PC-9 (cell line): ENCODE measurements around the gene APOBEC3B. TPM values are rescaled to one million over a fixed set of nuclear protein-coding genes. Genes with fewer than 3 reads are reported as not detected.
"Not testable (repeated sequence)": the region's sequence is repeated elsewhere in the genome, so short reads cannot be mapped to it uniquely, and the experiment has no call there.

Experiments
- BruUV-seq: library from RNA; stranded (reverse); fragments of 400-500 nt; replicated peaks from 2 replicates; lab custom pipeline; 2021; lab: Mats Ljungman, UMichigan
- CTCF ChIA-PET: fragments of 300-600 bp; sonication (Branson Sonifier 250); formaldehyde crosslinking; loops from one replicate; lab custom pipeline; 2022; ENCODE audit warnings: antibody characterized with exemption; lab: Charles Lee
- POLR2A ChIA-PET: fragments of 300-600 bp; sonication (Branson Sonifier 250); formaldehyde crosslinking; loops from one replicate; lab custom pipeline; 2022; ENCODE audit warnings: antibody characterized with exemption; ENCODE audit not compliant: unreplicated experiment; lab: Charles Lee
- DNase-seq, 2 experiments: peaks; one replicate each; pipeline versions ENCODE4 v3.0.0 to v3.0.0-alpha.2; 2015 to 2022; ENCODE audit warnings: mixed read lengths in 1 of 2
- H2AFZ ChIP-seq: fragments of 200-600 bp; sonication (generic); 2 replicates; pipeline ENCODE4 v1.8.1; 2017; ENCODE audit warnings: antibody characterized with exemption
- H3F3A ChIP-seq: fragments of 200-600 bp; sonication (generic); 2 replicates; pipeline ENCODE4 v1.8.1; 2017; ENCODE audit warnings: antibody characterized with exemption, mild to moderate bottlenecking, low read depth; ENCODE audit not compliant: insufficient read depth
- H3K27ac ChIP-seq: fragments of 200-600 bp; sonication (generic); 2 replicates; pipeline ENCODE4 v1.6.1; 2016; ENCODE audit warnings: mixed run types
- H3K27me3 ChIP-seq: fragments of 200-600 bp; sonication (generic); 2 replicates; pipeline ENCODE4 v1.6.1; 2016; ENCODE audit warnings: low read depth, mixed run types; ENCODE audit not compliant: insufficient read depth
- H3K36me3 ChIP-seq: fragments of 200-600 bp; sonication (generic); 2 replicates; pipeline ENCODE4 v1.6.1; 2016; ENCODE audit warnings: low read depth, mixed run types
- H3K4me1 ChIP-seq: fragments of 200-600 bp; sonication (generic); replicated peaks from 2 replicates; pipeline ENCODE4 v1.6.1; 2016; ENCODE audit warnings: mixed run types; ENCODE audit not compliant: insufficient read depth
- H3K4me2 ChIP-seq: fragments of 200-600 bp; sonication (generic); 2 replicates; pipeline ENCODE4 v1.6.1; 2017; ENCODE audit warnings: mixed run types
- H3K4me3 ChIP-seq: fragments of 200-600 bp; sonication (generic); 2 replicates; pipeline ENCODE4 v1.6.1; 2016; ENCODE audit warnings: mixed run types
- H3K79me2 ChIP-seq: fragments of 200-600 bp; sonication (generic); 2 replicates; pipeline ENCODE4 v1.6.1; 2017; ENCODE audit warnings: low read depth, mixed run types
- H3K9me2 ChIP-seq: fragments of 200-600 bp; sonication (generic); 2 replicates; pipeline ENCODE4 v1.8.1; 2017; ENCODE audit warnings: mild to moderate bottlenecking; ENCODE audit not compliant: insufficient read depth
- H3K9me3 ChIP-seq: fragments of 200-600 bp; sonication (generic); 2 replicates; pipeline ENCODE4 v1.8.1; 2016; ENCODE audit warnings: low read depth; ENCODE audit not compliant: insufficient read depth
- H4K20me1 ChIP-seq: fragments of 200-600 bp; sonication (generic); 2 replicates; pipeline ENCODE4 v1.8.1; 2017; ENCODE audit not compliant: insufficient read depth
- CTCF ChIP-seq: fragments of 200-600 bp; sonication (generic); conservative IDR thresholded peaks from 2 replicates; pipeline ENCODE4 v1.6.1; 2017; ENCODE audit warnings: mixed run types, antibody characterized with exemption, mild to moderate bottlenecking, moderate library complexity
- EZH2 ChIP-seq: fragments of 200-600 bp; sonication (generic); IDR thresholded peaks from 2 replicates; pipeline ENCODE4 v1.8.0; 2017; ENCODE audit warnings: antibody characterized with exemption, low read depth
- intact Hi-C: fragments of 100-400 bp; cut with micrococcal nuclease; formaldehyde crosslinking; loops from one replicate; pipeline ENCODE4 v1.10.0; 2022; ENCODE audit not compliant: unreplicated experiment
- total RNA-seq: library from RNA; stranded (reverse); gene quantifications from 2 replicates; pipeline ENCODE4 v1.2.3, GENCODE V29; 2021

Gene APOBEC3B
- total RNA-seq, 1 experiment from 2014 or later, result 66.5 TPM

GRCh38 chr22:39016592-39016991 lies 34.4 kb downstream of the APOBEC3B start:
- ChIA-PET POLR2A (no interaction called here), CTCF (no interaction called here)
- H3K27ac ChIP-seq, result no peak overlapping the region
- peaks cover 24% of the 10 kb centered on the region for H3K36me3 ChIP-seq
- no peaks in the 10 kb centered on the region for H3K27me3 ChIP-seq
- H4K20me1 ChIP-seq, result no peaks in the 10 kb centered on the region
- peak overlapping the region; percentile 74 for H3K4me2 ChIP-seq
- H3K4me3 ChIP-seq, result peak overlapping the region; percentile 19; the same call in 1 of the 2 replicates
- peaks cover 19% of the 10 kb centered on the region; the same call in 1 of the 2 replicates for H3F3A ChIP-seq
- BruUV-seq, result no TSS peak
- TF ChIP-seq EZH2 (no peak), CTCF (no peak)
- intact Hi-C loops, result no loop called here
- no peaks in the 10 kb centered on the region for H3K9me3 ChIP-seq
- no peaks in the 10 kb centered on the region for H3K9me2 ChIP-seq
- H3K4me1 ChIP-seq, result peaks cover 27% of the 10 kb centered on the region
- H3K79me2 ChIP-seq, result peaks cover 31% of the 10 kb centered on the region
- H2AFZ ChIP-seq, result no peak overlapping the region
- DNase-seq, result no peak

GRCh38 chr22:39017596-39018365 lies 35.6 kb downstream of the APOBEC3B start:
- peaks cover 25% of the 10 kb centered on the region; the same call in 1 of the 2 replicates for H3F3A ChIP-seq
- H4K20me1 ChIP-seq, result no peaks in the 10 kb centered on the region
- intact Hi-C loops, result no loop called here
- no peak overlapping the region for H3K27ac ChIP-seq
- no peaks in the 10 kb centered on the region for H3K9me3 ChIP-seq
- H3K36me3 ChIP-seq, result peaks cover 24% of the 10 kb centered on the region
- BruUV-seq, result no TSS peak
- no peak for DNase-seq
- H3K4me1 ChIP-seq, result peaks cover 27% of the 10 kb centered on the region
- no peaks in the 10 kb centered on the region for H3K9me2 ChIP-seq
- H3K79me2 ChIP-seq, result peaks cover 31% of the 10 kb centered on the region
- H3K4me2 ChIP-seq, result peak overlapping the region; percentile 74; the same call in 1 of the 2 replicates
- H2AFZ ChIP-seq, result no peak overlapping the region
- no peaks in the 10 kb centered on the region for H3K27me3 ChIP-seq
- TF ChIP-seq CTCF (no peak), EZH2 (no peak)
- ChIA-PET POLR2A (no interaction called here), CTCF (interaction anchor here (0.6 kb wide), 1 partner anchor 239 kb away, joined by 4 read pairs; no protein-coding TSS in a partner anchor)
- H3K4me3 ChIP-seq, result no peak overlapping the region

GRCh38 chr22:39020021-39020651 lies 38.0 kb downstream of the APOBEC3B start:
- H3K27ac ChIP-seq, H3K4me2 ChIP-seq, H2AFZ ChIP-seq, H3K27me3 ChIP-seq, H3K9me2 ChIP-seq, POLR2A ChIA-PET, H4K20me1 ChIP-seq, H3K4me3 ChIP-seq, DNase-seq, BruUV-seq, H3K9me3 ChIP-seq: not testable (repeated sequence)
- peaks cover 24% of the 10 kb centered on the region for H3K36me3 ChIP-seq
- peaks cover 17% of the 10 kb centered on the region for H3K4me1 ChIP-seq
- peaks cover 23% of the 10 kb centered on the region for H3K79me2 ChIP-seq
- H3F3A ChIP-seq, result peaks cover 25% of the 10 kb centered on the region; the same call in 1 of the 2 replicates
- CTCF ChIA-PET, result interaction anchor here (0.6 kb wide), 1 partner anchor 363 kb away, joined by 3 read pairs; no protein-coding TSS in a partner anchor
- intact Hi-C loops, result loop anchor here (5.0 kb wide), 1 partner anchor 77 kb away; the partner anchor contains the start of gene APOBEC3H
